Measurements from ENCODE around the gene LRRC8D.

GRCh38 chr1:89808441-89809117 lies 12.3 kb upstream of the LRRC8D start:
- TF ChIP-seq, protein P1, sequence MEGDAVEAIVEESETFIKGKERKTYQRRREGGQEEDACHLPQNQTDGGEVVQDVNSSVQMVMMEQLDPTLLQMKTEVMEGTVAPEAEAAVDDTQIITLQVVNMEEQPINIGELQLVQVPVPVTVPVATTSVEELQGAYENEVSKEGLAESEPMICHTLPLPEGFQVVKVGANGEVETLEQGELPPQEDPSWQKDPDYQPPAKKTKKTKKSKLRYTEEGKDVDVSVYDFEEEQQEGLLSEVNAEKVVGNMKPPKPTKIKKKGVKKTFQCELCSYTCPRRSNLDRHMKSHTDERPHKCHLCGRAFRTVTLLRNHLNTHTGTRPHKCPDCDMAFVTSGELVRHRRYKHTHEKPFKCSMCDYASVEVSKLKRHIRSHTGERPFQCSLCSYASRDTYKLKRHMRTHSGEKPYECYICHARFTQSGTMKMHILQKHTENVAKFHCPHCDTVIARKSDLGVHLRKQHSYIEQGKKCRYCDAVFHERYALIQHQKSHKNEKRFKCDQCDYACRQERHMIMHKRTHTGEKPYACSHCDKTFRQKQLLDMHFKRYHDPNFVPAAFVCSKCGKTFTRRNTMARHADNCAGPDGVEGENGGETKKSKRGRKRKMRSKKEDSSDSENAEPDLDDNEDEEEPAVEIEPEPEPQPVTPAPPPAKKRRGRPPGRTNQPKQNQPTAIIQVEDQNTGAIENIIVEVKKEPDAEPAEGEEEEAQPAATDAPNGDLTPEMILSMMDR (IDR thresholded peaks at IDR 0.05): no peak
- no peak for TF ChIP-seq POLR2AphosphoS5 (IDR thresholded peaks at IDR 0.05)
